GM19035 (cell line): ENCODE data around the gene FRMD1.

ENCODE experiments used
- ATAC-seq: cut with Tn5 transposase; IDR thresholded peaks from one replicate; pipeline ENCODE4 v1.9.1; 2021; ENCODE audit not compliant: unreplicated experiment

Gene FRMD1

DNA sequence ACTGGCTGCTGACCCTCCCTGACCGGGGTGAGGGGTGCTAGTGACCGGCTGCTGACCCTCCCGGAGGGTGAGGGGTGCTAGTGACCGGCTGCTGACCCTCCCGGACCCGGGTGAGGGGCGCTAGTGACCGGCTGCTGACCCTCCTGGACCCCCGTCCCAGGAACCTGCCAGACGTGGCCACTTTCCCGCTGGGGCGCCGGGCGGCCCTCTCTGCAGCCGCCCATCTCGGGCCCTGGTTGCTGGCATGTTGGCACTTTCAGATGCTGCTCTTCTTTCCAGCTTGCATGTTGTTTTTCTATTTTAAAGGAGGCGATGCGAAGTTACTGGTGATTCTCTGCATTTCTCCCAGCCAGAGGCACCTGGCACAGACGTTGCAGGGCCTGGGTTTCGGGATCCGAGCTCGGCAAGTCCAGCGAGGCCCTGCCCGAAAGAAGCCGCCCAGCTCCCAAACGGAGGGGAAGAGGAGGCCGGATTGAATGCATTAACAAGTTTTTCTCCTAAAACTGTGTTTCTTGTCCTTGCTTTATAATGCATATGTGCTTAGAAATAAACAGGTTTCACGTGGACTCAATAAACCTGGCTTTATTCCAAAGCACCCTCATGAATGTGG lies 34.4 kb downstream of the FRMD1 start:
- ATAC-seq = no peak

GRCh38 chr6:168043848-168044415 lies 35.1 kb downstream of the FRMD1 start:
- no peak for ATAC-seq

GRCh38 chr6:168043193-168043847 lies 35.7 kb downstream of the FRMD1 start:
- ATAC-seq = no peak

DNA sequence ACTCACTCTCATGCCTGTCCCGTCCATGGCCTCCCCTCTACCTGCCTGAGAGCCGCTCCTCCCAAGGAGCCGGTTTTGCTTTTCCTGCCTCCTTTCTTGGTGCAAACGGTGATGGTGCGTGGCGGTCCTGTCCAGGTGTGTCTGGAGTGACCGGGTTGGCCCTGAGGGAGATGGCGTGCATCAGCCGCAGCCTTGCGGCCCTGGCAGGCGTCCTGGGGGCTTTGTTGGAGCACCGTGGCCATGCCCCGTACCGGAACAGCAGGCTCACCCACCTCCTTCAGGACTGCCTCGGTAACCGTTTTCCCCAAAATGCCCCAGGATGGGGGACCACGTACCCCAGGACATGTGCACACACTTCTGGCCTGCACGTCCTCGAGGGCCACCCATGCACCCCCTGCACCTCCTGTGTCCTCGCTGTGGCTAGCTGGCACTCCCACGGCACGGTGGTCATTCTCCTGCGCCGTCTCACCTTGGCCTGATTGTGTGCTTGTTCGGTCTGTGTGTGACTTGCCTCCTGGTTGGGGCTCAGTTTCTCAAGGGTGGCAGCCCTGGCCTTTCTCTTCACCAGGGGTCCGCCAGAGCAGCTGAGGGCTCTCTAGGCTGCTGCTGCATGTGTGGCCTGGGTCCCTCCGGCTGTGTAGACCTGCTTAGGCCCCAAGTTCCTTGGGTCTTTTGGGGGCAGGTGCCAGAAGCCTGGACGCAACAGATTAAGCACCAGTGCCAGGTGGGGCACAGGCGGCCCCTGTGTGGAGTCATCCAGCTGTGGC lies 36.4 kb downstream of the FRMD1 start:
- ATAC-seq = no peak

DNA sequence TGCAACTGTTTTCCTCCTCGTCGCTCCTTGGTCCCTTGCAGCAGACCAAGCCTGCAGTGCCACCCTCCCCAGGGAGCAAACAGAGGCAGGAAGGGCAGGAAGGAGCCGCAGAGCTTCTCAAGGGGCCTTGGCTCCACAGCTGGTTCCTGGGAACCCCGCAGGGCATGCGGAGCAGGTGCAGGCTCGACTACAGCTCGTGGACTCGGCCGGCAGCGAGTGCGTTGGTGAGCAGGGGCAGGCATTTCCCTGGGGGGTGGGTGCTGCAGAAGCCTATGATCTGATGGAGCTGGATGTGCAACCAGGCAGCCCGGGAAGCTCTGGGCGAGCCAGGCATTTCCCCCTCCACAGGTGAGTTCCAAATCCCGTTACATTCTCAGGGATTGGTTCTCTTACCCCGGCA lies 37.1 kb downstream of the FRMD1 start:
- no peak for ATAC-seq

- no peak for ATAC-seq
These were observed 38.0 kb downstream of the FRMD1 start for GRCh38 chr6:168040856-168041496.

GRCh38 chr6:168039849-168040248 lies 39.2 kb downstream of the FRMD1 start:
- ATAC-seq = no peak

DNA sequence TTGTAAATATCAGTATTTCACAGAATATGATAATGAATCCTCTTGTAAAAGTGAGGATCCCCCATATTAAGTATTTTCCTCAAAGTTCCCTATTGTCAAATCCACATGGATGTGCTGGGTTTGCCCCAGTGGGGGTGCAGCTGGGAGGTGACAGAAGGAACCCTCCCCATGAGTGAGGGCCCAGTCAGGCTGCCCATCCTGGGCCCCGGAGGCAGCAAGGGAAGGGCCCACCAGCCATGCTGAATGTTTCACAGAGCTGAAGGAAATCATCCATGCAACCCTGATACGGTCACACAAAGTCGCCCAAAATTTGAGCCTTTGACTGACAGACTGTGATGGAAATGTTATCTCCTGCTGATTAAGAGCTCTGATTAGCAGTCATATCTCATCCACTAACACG lies 39.7 kb downstream of the FRMD1 start:
- no peak for ATAC-seq

GRCh38 chr6:168038576-168039140 lies 40.4 kb downstream of the FRMD1 start:
- ATAC-seq = no peak

DNA sequence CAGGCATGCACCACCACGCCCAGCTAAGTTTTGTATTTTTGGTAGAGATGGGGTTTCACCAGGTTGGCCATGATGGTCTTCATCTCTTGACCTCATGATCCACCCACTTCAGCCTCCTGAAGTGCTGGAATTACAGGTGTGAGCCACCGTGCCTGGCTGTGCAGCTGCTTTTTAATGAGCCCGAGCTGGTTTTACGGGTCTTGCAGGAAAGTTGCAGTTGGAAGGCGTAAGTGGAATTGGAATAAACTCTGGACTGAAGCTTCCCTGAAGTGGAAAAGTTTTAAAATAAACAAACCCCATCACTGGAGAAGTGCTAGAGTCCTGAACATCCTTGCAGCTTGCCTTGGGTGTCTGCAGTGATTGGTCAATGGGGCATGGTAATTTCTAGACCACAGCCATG lies 41.2 kb downstream of the FRMD1 start:
- no peak for ATAC-seq

DNA sequence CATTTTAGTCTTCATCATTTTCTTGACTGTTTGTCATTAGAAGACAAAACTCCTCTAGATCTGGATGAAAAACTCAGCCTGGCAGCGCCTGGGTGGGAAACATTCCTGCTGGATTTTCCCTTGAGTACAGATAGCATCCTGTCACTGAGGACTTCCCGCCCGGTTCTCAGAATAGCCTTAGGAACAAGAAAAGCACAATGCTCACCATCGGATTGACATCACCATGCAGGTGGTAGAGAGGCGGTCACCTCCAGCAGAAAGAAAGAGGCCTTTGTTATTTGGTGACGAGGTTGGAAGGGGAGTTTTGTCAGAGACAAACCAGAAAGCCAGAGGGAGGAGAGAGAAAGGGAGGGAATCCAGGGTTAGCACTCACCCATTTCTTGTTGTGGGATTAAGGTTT lies 41.8 kb downstream of the FRMD1 start:
- no peak for ATAC-seq

DNA sequence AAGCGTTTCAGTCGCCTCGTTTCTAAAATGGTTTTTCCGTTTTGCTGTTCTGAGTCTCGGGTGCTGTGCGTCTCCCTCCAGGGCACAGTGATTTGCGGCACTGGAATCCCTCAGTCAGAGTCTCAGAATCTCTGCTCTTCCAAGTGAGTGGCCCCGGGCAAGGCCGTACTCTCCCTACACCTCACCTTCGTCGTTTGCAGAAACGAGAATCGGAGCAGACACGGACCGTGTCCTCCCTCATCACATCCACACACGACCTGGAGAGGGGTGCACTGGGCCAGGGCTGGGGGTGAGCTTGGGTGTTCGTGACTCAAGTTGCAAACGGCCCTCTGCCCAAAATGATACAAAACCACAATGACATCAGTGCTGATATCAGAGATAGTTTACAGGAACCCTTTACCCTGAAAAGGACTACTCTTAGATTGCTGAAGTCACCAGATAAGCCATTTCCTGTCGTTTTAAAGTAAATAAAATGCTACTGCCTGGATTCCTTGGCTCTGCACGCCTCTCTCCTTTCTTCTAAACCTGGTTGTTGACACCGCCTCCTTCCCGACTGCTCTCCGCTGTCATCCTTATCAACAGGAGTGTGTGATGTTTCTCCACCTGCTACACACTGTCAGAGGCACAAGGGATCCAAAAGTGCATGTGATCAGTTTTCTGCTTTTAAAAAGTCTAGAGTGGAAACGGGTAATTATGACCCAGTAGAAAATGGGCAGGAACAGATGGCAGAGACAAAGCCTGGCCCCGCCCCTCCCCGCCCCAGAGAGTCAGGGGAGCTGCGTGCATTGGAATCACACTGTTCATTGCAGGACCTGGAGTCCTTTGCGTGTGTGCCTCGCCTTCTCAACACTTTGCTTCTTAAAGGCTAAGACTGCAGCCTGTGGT lies 43.1 kb downstream of the FRMD1 start:
- ATAC-seq = no peak

DNA sequence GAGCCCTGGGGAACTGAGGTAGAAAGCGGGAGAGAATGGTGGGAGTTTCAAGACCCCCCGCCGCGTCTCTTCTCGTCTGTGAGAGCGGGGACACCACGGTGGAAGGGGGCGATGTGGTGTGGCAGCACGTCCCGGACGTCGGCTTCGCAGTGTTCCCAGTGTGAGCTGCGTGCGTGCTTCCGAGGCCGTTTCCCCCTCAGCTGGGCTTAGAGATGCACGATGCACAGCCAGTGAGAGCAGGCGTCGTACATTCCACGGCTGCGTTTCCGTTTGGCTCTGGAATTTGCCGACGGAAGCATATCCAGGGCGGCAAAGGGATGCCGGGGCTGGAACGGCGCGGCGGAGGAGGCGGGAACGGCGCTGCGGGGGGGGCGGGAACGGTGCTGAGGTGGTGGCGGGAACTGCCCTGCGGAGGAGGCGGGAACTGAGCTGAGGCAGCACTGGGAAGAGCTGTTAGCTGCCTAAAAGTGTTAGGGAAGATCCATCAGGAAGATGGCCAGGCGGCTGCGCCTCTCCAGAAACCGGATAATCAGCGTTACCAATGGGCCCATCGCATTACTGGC lies 43.8 kb downstream of the FRMD1 start:
- no peak for ATAC-seq

- no peak for ATAC-seq
These were observed 44.5 kb downstream of the FRMD1 start for GRCh38 chr6:168034537-168034936.

DNA sequence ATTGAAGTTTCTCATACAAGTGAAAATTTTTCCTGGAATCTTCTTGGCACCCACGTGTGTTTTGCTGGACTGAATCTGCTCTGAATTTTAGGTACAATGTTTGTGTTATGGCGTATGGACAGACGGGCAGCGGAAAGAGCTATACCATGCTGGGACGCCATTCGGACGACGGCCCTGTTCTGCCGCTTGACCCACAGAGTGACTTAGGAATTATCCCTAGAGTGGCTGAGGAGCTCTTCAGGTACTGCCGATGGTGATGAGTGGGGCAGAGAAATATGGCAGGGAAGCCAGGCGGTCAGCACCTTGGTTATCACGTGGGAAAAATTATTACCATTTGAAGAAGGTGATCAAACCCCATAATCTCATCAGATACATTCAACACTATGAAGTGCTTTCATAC lies 45.2 kb downstream of the FRMD1 start:
- no peak for ATAC-seq

DNA sequence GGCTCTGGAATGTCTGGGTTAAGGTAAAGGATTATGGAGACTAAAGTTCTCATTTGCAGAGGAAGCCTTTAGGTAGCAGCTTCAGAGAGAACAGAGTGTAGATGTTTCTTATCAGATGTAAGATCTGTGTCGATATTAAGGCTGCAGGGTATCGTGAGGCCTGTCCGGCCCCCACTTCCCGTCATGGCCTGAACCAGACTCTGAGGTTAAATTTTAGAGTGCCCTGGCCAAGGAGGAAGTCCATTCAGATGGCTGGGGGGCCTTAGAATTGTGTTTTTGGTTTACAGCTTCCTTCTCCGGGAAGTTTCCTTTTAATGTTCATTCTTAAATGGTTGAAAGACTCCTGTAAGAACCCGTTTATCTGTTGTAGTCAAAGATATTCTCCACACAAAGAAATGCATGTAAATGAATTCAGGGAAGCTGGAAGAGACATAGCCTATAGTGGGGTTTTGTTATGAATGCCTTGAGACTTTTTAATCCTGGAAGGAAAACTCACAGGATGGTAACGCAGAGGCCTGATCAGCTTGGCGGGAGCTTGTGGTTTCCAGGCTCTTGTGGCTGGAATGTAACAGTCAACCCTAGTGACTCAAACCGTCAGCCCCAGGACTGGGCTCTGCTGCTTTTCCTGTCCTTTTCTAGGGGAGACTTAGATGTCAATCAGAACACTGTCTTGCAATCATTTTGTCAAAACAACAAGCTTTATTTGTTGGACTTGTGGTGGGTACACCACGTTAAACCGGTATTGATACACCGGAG lies 46.8 kb downstream of the FRMD1 start:
- no peak for ATAC-seq

GRCh38 chr6:168031411-168031971 lies 47.5 kb downstream of the FRMD1 start:
- ATAC-seq = no peak

GRCh38 chr6:168030908-168031307 lies 48.1 kb downstream of the FRMD1 start:
- no peak for ATAC-seq

- no peak for ATAC-seq
These were observed 48.7 kb downstream of the FRMD1 start for GRCh38 chr6:168030218-168030746.
